Skeletal muscle satellite cell (primary cell): ENCODE measurements around the gene HS2ST1.
"Not testable (repeated sequence)": the region's sequence is repeated elsewhere in the genome, so short reads cannot be mapped to it uniquely, and the experiment has no call there.

Experiments
- H3K27me3 ChIP-seq: 2 replicates; pipeline ENCODE4 v1.7.0; 2013; ENCODE audit warnings: low read length; ENCODE audit not compliant: control insufficient read depth, insufficient read depth
- H3K36me3 ChIP-seq: 2 replicates; pipeline ENCODE4 v1.7.0; 2013; ENCODE audit warnings: mild to moderate bottlenecking, control low read depth, low read length; ENCODE audit not compliant: insufficient read depth
- H3K4me1 ChIP-seq: 2 replicates; pipeline ENCODE4 v1.7.0; 2013; ENCODE audit warnings: low read length; ENCODE audit not compliant: control insufficient read depth, insufficient read depth
- H3K4me2 ChIP-seq: 2 replicates; pipeline ENCODE4 v1.7.0; 2013; ENCODE audit warnings: mild to moderate bottlenecking, low read length
- H3K4me3 ChIP-seq: 2 replicates; pipeline ENCODE4 v1.7.0; 2013; ENCODE audit warnings: low read length
- H3K9ac ChIP-seq: 2 replicates; pipeline ENCODE4 v1.7.0; 2013; ENCODE audit warnings: mild to moderate bottlenecking, low read depth, low read length, moderate library complexity
- H3K9me3 ChIP-seq: replicated peaks from 2 replicates; pipeline ENCODE4 v1.7.0; 2013; ENCODE audit warnings: mild to moderate bottlenecking, control low read depth, low read length

The HS2ST1 gene

DNA sequence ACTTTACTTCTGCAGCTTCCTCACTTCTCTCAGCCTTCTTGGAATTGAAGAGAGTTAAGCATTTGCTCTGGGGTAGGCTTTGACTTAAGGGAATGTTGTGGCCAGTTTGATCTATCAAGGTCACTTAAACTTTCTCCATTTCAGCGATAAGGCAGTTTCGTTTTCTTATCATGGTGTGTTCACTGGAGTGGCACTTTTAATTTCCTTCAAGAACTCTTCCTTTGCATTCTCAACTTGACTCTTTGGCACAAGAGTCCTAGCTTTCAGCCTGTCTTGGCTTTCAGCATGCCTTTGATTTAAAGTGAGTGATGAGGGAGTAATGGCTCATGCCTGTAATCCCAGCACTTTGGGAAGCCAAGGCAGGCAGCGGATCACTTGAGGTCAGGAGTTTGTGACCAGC, 38.7 kb downstream of the HS2ST1 start:
- Histone ChIP-seq H3K4me3 (no peak overlapping the region), H3K9me3 (no peaks in the 10 kb centered on the region), H3K9ac (no peak overlapping the region), H3K27me3 (no peaks in the 10 kb centered on the region), H3K36me3 (no peaks in the 10 kb centered on the region), H3K4me2 (no peak overlapping the region), H3K4me1 (no peaks in the 10 kb centered on the region)

DNA sequence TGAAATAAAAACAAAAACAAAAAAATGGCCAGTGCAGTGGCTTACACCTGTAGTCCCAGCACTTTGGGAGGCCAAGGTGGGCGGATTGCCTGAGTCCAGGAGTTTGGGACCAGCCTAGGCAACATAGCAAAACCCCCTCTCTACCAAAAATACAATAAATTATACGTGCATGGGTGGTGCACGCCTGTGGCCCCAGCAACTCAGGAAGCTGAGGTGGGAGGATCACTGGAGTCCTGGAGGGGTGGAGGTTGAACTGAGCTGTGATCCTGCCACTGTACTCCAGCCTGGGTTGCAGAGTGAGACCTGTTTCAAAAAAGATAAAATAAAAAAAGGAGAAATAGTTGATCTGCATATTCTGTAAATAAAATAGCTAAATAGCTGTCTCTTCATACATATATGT, 41.2 kb downstream of the HS2ST1 start:
- H3K27me3 ChIP-seq = no peaks in the 10 kb centered on the region
- no peak overlapping the region for H3K9ac ChIP-seq
- no peaks in the 10 kb centered on the region for H3K36me3 ChIP-seq
- H3K4me3 ChIP-seq = no peak overlapping the region
- H3K4me1 ChIP-seq = no peaks in the 10 kb centered on the region
- no peaks in the 10 kb centered on the region for H3K9me3 ChIP-seq
- no peak overlapping the region for H3K4me2 ChIP-seq

DNA sequence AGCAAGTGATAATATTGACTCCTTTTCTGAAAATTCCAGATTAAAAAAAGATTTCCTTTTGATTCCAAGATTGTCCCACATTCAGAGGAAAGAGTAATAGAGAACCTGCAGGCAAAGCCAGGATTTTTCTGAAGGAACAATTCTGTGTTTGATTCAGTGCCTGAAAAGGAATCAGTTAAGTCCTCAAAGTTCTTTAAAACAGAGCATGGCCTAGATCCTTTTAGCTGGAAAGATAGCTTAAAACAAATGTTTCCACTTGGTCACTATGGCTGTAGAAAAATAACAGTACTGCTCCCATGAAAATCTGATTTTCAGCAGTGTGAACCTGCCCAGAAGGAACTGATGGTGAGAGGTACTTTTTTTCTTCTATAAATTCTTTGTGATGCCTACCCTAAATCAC, 41.8 kb downstream of the HS2ST1 start:
- Histone ChIP-seq H3K4me1 (no peaks in the 10 kb centered on the region), H3K9me3 (no peaks in the 10 kb centered on the region), H3K4me2 (no peak overlapping the region), H3K4me3 (no peak overlapping the region), H3K27me3 (no peaks in the 10 kb centered on the region), H3K9ac (no peak overlapping the region), H3K36me3 (no peaks in the 10 kb centered on the region)

DNA sequence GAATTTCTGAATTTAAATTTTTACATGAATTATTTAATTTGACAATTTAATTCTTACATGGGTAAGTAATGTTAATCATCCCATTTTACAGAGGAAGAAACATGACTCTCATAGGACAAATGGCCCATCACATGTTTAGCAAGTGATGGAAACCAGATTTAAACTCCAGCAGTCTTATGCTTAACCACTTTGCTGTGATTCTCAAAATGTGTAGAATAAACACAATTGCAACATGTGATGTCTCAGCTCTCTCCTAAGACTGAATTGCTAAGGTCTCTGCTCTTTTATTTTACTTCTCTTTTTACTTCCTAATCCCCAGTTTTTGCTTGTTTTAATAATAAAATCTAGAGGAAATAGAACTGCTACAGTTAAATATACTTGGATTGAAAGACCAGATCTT, 42.8 kb downstream of the HS2ST1 start:
- Histone ChIP-seq H3K36me3 (no peaks in the 10 kb centered on the region), H3K9me3 (no peaks in the 10 kb centered on the region), H3K4me1 (no peaks in the 10 kb centered on the region), H3K4me3 (no peak overlapping the region), H3K4me2 (no peak overlapping the region), H3K9ac (no peak overlapping the region), H3K27me3 (no peaks in the 10 kb centered on the region)

DNA sequence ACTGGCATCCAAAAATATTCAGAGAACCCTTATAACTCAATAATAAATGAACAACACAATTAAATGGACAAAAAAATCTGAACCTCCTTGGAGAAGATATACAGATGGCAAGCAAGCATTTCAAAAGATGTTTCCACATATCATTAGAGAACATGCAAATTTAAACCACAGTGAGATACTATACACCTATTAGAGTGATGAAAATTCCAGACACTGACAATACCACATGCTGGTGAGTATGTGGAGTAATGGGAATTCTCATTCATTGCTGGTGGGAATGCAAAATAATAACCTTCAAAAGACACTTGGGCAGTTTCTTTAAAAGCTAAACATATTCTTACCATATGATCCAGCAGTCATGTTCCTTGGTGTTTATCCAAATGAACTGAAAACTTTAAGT, 46.1 kb downstream of the HS2ST1 start:
- H3K36me3 ChIP-seq = no peaks in the 10 kb centered on the region
- no peak overlapping the region for H3K4me2 ChIP-seq

DNA sequence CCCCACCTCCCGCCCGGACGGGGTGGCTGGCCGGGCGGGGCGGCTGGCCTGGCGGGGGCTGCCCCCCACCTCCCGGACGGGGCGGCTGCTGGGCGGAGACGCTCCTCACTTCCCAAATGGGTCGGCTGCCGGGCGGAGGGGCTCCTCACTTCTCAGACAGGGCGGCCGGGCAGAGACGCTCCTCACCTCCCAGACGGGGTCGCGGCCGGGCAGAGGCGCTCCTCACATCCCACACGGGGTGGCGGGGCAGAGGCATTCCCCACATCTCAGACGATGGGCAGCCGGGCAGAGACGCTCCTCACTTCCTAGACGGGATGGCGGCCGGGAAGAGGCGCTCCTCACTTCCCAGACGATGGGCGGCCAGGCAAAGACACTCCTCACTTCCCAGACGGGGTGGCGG, 49.4 kb downstream of the HS2ST1 start:
- not testable (repeated sequence) for H3K9me3 ChIP-seq, H3K4me3 ChIP-seq, H3K4me2 ChIP-seq, H3K27me3 ChIP-seq, H3K9ac ChIP-seq, H3K36me3 ChIP-seq, H3K4me1 ChIP-seq

More for the DNA sequence above, 46.1 kb downstream of the HS2ST1 start:
- Histone ChIP-seq H3K4me1 (no peaks in the 10 kb centered on the region), H3K9me3 (no peaks in the 10 kb centered on the region), H3K4me3 (no peak overlapping the region), H3K27me3 (no peaks in the 10 kb centered on the region), H3K9ac (no peak overlapping the region)

DNA sequence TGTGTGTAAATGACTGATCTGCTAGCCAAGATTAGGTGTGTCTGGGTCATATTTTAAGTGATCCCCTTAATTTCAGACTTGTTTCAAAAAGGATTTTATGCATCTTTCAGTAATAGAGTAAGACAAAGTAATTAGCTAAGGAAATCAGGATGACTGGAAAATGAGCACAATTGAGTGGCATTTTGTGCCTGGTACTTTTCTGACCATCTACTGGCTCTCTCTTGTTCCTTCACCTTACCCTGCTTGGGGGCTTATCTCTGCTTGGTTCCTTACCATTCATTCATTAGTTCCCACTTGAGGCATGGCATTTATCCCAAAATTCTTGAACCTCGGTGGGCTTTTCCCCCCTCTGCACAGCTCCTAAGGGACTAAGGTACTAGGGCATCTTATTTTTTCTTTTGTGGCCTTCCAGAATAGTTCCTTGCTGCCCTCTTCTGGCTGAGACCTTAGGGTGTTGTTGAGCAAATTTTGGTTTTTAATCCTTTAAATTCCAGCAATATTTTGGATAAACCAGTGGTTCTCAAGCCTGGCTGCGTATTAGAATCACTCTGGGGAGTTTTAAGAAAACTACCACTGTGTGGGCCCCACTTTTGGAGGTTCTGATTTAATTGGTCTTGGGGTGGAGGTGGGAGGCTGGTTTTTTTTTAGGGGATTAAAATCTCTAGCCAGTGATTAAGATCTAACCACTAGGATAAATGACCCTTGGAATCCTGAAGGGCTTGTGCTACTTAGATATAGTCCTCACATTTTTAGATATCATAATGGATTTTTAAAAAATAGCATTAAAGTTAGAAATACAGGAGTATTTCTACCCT, 50.8 kb downstream of the HS2ST1 start:
- no peaks in the 10 kb centered on the region for H3K27me3 ChIP-seq
- H3K4me2 ChIP-seq = no peak overlapping the region
- H3K9me3 ChIP-seq = no peaks in the 10 kb centered on the region
- H3K9ac ChIP-seq = no peak overlapping the region
- H3K4me3 ChIP-seq = no peak overlapping the region
- H3K4me1 ChIP-seq = no peaks in the 10 kb centered on the region
- H3K36me3 ChIP-seq = no peaks in the 10 kb centered on the region

DNA sequence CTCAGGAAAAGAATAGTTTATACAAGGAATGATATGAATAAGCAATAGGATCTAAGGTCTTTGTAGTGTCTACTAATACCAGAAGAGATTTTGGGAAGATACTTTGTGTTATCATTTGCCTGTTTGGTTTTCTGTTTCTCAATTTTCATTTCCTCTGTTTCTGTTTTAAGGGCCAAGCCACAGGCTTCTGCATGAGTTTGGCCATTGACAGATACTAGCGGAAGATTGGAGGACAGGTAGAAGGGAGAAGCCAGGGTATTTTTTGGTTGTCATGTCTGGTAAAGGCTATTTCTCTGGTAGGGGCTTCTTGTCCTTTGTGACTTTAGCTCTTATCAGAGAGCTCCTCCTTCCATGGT, 51.4 kb downstream of the HS2ST1 start:
- H3K9me3 ChIP-seq = no peaks in the 10 kb centered on the region
- no peak overlapping the region for H3K9ac ChIP-seq
- no peaks in the 10 kb centered on the region for H3K4me1 ChIP-seq
- no peaks in the 10 kb centered on the region for H3K36me3 ChIP-seq
- H3K4me2 ChIP-seq = no peak overlapping the region
- no peaks in the 10 kb centered on the region for H3K27me3 ChIP-seq
- H3K4me3 ChIP-seq = no peak overlapping the region

DNA sequence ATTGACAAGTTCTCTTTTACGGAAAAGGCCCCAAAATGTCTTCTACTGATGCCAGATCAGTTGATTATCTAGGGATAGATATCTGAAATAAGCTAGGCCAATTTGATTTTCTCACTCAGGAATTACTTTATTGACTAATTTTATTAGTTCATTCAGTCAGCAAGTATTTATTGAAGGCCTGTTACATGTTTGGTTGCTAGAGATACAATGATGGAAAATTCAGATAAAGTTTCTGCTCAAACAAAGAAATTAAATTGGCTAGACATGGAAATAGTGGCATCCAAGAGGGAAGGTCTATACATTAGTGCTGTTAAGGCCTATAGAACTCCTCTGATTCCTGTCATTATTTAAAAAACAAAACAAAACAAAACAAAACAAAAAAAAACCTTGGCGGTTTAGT, 56.5 kb downstream of the HS2ST1 start:
- Histone ChIP-seq H3K4me2 (no peak overlapping the region), H3K9ac (no peak overlapping the region), H3K36me3 (no peaks in the 10 kb centered on the region), H3K27me3 (no peaks in the 10 kb centered on the region), H3K4me3 (no peak overlapping the region), H3K4me1 (no peaks in the 10 kb centered on the region), H3K9me3 (no peaks in the 10 kb centered on the region)

DNA sequence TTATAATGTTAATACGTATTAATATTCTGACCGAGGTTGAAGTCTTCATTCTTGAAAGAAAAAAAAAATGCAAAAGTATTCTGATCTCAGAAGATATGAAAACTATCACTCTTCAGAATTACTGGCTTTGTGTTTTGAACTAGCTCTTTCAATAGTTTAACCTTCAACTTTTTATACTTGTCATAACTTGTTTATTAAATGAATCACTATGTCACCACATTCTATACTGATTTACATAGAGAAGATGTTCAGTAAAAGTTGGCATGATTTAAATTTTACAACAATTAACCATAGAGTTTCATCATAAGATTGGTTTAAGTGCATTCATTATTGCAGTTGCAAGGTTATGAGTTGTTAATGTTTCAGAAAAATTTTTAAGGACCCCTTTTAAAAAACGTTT, 57.3 kb downstream of the HS2ST1 start:
- Histone ChIP-seq H3K4me3 (no peak overlapping the region), H3K36me3 (no peaks in the 10 kb centered on the region), H3K27me3 (no peaks in the 10 kb centered on the region), H3K4me1 (no peaks in the 10 kb centered on the region), H3K4me2 (no peak overlapping the region), H3K9me3 (no peaks in the 10 kb centered on the region), H3K9ac (no peak overlapping the region)

DNA sequence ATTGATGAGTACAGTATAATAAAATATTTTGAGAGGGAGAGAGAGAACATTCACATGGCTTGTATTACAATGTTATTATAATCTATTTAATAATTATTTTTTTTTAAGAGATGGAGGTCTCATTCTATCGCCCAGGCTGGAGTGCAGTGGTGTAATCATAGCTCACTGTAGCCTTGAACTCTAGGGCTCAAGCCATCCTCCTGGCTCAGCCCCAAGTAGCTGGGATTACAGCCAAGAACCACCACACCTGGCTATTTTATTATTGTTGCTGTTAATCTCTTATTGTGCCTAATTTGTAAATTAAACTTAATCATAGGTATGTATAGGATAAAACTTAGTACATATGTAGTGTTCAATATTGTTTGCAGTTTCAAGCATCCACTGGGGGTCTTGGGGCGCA, 57.8 kb downstream of the HS2ST1 start:
- H3K27me3 ChIP-seq = no peaks in the 10 kb centered on the region
- no peak overlapping the region for H3K4me3 ChIP-seq
- no peaks in the 10 kb centered on the region for H3K9me3 ChIP-seq
- H3K36me3 ChIP-seq = no peaks in the 10 kb centered on the region
- no peaks in the 10 kb centered on the region for H3K4me1 ChIP-seq
- no peak overlapping the region for H3K4me2 ChIP-seq
- H3K9ac ChIP-seq = no peak overlapping the region

DNA sequence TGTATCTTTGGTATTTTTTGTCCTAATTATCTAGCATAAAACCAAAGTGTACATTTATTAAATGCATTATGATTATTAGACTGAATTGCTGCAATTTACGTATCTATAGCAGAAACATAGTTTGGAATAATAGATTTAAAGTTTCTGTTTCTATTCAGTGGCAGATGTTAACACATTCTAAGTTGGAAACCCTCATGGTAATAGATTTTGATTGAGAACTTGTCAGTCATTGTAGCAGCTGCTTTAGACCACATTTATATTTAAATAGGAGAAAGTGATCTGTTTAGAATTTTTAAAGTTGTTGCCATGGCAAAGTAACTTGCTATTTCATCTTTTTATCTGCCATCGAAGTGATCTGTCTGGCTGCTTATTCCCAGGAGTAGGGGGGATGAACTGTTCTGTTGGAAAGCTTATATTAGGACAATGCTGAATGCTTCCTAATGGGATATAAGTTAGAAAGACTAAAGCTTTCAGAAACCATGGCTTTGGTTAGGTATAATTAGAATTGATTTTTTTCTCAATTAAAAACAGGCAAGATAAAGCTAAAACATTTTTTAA, 61.6 kb downstream of the HS2ST1 start:
- H3K9me3 ChIP-seq = no peaks in the 10 kb centered on the region
- H3K4me2 ChIP-seq = no peak overlapping the region
- no peak overlapping the region for H3K4me3 ChIP-seq
- H3K27me3 ChIP-seq = no peaks in the 10 kb centered on the region
- H3K36me3 ChIP-seq = no peaks in the 10 kb centered on the region
- H3K4me1 ChIP-seq = no peaks in the 10 kb centered on the region
- no peak overlapping the region for H3K9ac ChIP-seq
